CD4-positive, alpha-beta memory T cell (primary cell): ENCODE measurements around the gene HHIP. TPM values are rescaled to one million over a fixed set of nuclear protein-coding genes. Genes with fewer than 3 reads are reported as not detected.
A peak's percentile ranks its signal among the peaks of the same experiment; 100 is the strongest.

Experiments
- CTCF ChIA-PET: fragments of 350-600 bp; sonication (Branson Sonifier 250); formaldehyde crosslinking; loops from one replicate; lab custom pipeline; 2021; ENCODE audit warnings: inconsistent platforms; ENCODE audit not compliant: partially characterized antibody; lab: Charles Lee
- POLR2A ChIA-PET: fragments of 350-600 bp; sonication (Branson Sonifier 250); formaldehyde crosslinking; loops from one replicate; lab custom pipeline; 2021; ENCODE audit not compliant: partially characterized antibody; lab: Charles Lee
- DNase-seq, 5 donors: peaks; one replicate each; pipeline versions ENCODE4 v3.0.0 to v3.0.0-alpha.2; 2020 to 2022; ENCODE audit warnings: mixed read lengths in 1 of 5
- H3K27ac ChIP-seq: one replicate; pipeline ENCODE4 v1.7.0; 2013; ENCODE audit warnings: low read depth, low read length
- H3K27me3 ChIP-seq: 2 replicates; pipeline ENCODE4 v1.7.0; 2013; ENCODE audit warnings: mild to moderate bottlenecking, low read length, moderate library complexity; ENCODE audit not compliant: insufficient read depth
- H3K36me3 ChIP-seq: 2 replicates; pipeline ENCODE4 v1.7.0; 2013; ENCODE audit warnings: mild to moderate bottlenecking, low read length, moderate library complexity; ENCODE audit not compliant: insufficient read depth
- H3K4me1 ChIP-seq: 2 replicates; pipeline ENCODE4 v1.7.0; 2013; ENCODE audit warnings: mild to moderate bottlenecking, low read length, moderate library complexity; ENCODE audit not compliant: insufficient read depth
- H3K4me3 ChIP-seq, 2 donors: one replicate each; pipeline ENCODE4 v1.7.0; 2013; ENCODE audit warnings: low read length in 2 of 2, mild to moderate bottlenecking in 1 of 2
- H3K9me3 ChIP-seq, 2 donors: one replicate each; pipeline ENCODE4 v1.7.0; 2013; ENCODE audit warnings: low read length in 2 of 2, control low read depth in 1 of 2; ENCODE audit not compliant: control insufficient read depth in 1 of 2
- H3K27ac Mint-ChIP-seq, 7 donors: one replicate each; pipeline ENCODE4 v1.8.0; 2020 to 2021; ENCODE audit warnings: mixed read lengths in 7 of 7, mild to moderate bottlenecking in 6 of 7, inconsistent platforms in 3 of 7, moderate library complexity in 3 of 7
- H3K27me3 Mint-ChIP-seq, 2 donors: one replicate each; pipeline ENCODE4 v1.8.0; 2020 to 2021; ENCODE audit warnings: mixed read lengths in 2 of 2
- H3K36me3 Mint-ChIP-seq, 2 donors: one replicate each; pipeline ENCODE4 v1.8.0; 2020 to 2021; ENCODE audit warnings: mixed read lengths in 2 of 2, inconsistent platforms in 1 of 2, mild to moderate bottlenecking in 1 of 2
- H3K4me1 Mint-ChIP-seq, 4 donors: one replicate each; pipeline ENCODE4 v1.8.0; 2020 to 2021; ENCODE audit warnings: mixed read lengths in 4 of 4, mild to moderate bottlenecking in 1 of 4
- H3K4me3 Mint-ChIP-seq, 8 donors: one replicate each; pipeline ENCODE4 v1.8.0; 2020 to 2021; ENCODE audit warnings: mixed read lengths in 8 of 8, mild to moderate bottlenecking in 7 of 8, moderate library complexity in 6 of 8, inconsistent platforms in 3 of 8
- H3K9me3 Mint-ChIP-seq, 8 donors: one replicate each; pipeline ENCODE4 v1.8.0; 2020 to 2021; ENCODE audit warnings: mixed read lengths in 8 of 8, mild to moderate bottlenecking in 5 of 8, inconsistent platforms in 3 of 8, moderate library complexity in 1 of 8
- intact Hi-C: fragments of 100-400 bp; cut with micrococcal nuclease; formaldehyde crosslinking; loops from one replicate; pipeline ENCODE4 v1.15.1; 2023
- polyA plus RNA-seq, 2 donors: library from polyadenylated mRNA; unstranded; fragments of 300-500 nt; fragmentation: Illumina TruSeq; gene quantifications; one replicate each; pipeline ENCODE4 v1.2.3, GENCODE V29; 2021
- total RNA-seq, 2 experiments: library from RNA; stranded (reverse); gene quantifications; one replicate each; pipeline ENCODE4 v1.2.3, GENCODE V29; 2021

Gene HHIP
- total RNA-seq (not detected), polyA plus RNA-seq (not detected)

GRCh38 chr4:144645631-144646522, at the start of gene HHIP:
TSS of gene HHIP (plus strand) at chr4:144646156. CDS start at chr4:144646676, 520 bp downstream.
- intact Hi-C loops, result no loop called here
- Histone ChIP-seq H3K4me3 (no peak within 1 kb of the TSS), H3K9me3 (no peaks in the 10 kb centered on the region), H3K36me3 (no peaks in the 10 kb centered on the region), H3K27me3 (peaks cover 3% of the 10 kb centered on the region), H3K4me1 (peaks cover 7% of the 10 kb centered on the region), H3K27ac (no peak within 1 kb of the TSS)
- DNase-seq, result no peak
- H3K9me3 Mint-ChIP-seq, result peaks cover 0 to 7% (median 0%) of the 10 kb centered on the region in 8 donors
- peaks cover 32 to 35% of the 10 kb centered on the region in 2 donors for H3K27me3 Mint-ChIP-seq
- POLR2A ChIA-PET, result no interaction called here
- H3K36me3 Mint-ChIP-seq, result peaks cover 0 to 9% of the 10 kb centered on the region in 2 donors
- H3K4me1 Mint-ChIP-seq, result peaks cover 11 to 25% (median 16%) of the 10 kb centered on the region in 4 donors
- H3K27ac Mint-ChIP-seq, result no peak within 1 kb of the TSS
- peak within 1 kb of the TSS; percentile 46 to 83 (median 74) for H3K4me3 Mint-ChIP-seq
- CTCF ChIA-PET, result no interaction called here

- POLR2A ChIA-PET, result no interaction called here
Observed at GRCh38 chr4:144597171-144597570, 48.8 kb upstream of the HHIP start.

GRCh38 chr4:144599621-144600020, 46.3 kb upstream of the HHIP start:
- Histone ChIP-seq H3K27ac (no peak overlapping the region), H3K4me3 (no peak overlapping the region), H3K36me3 (no peaks in the 10 kb centered on the region), H3K27me3 (no peaks in the 10 kb centered on the region), H3K4me1 (no peaks in the 10 kb centered on the region), H3K9me3 (no peaks in the 10 kb centered on the region)
- no peak overlapping the region for H3K27ac Mint-ChIP-seq
- no peaks in the 10 kb centered on the region for H3K36me3 Mint-ChIP-seq
- H3K4me1 Mint-ChIP-seq, result no peaks in the 10 kb centered on the region
- no peaks in the 10 kb centered on the region for H3K27me3 Mint-ChIP-seq
- no peak overlapping the region for H3K4me3 Mint-ChIP-seq
- peaks cover 0 to 12% (median 1%) of the 10 kb centered on the region in 8 donors for H3K9me3 Mint-ChIP-seq
- CTCF ChIA-PET, result no interaction called here
- POLR2A ChIA-PET, result no interaction called here
- intact Hi-C loops, result no loop called here
- no peak for DNase-seq

More at GRCh38 chr4:144597171-144597570, 48.8 kb upstream of the HHIP start:
- Histone ChIP-seq H3K27ac (no peak overlapping the region), H3K36me3 (no peaks in the 10 kb centered on the region), H3K27me3 (no peaks in the 10 kb centered on the region), H3K4me3 (no peak overlapping the region), H3K4me1 (no peaks in the 10 kb centered on the region), H3K9me3 (no peaks in the 10 kb centered on the region)
- Mint-ChIP-seq H3K4me1 (no peaks in the 10 kb centered on the region), H3K27ac (no peak overlapping the region), H3K36me3 (no peaks in the 10 kb centered on the region), H3K9me3 (peaks cover 0 to 9% (median 0%) of the 10 kb centered on the region in 8 donors), H3K27me3 (no peaks in the 10 kb centered on the region), H3K4me3 (no peak overlapping the region)
- DNase-seq, result no peak
- intact Hi-C loops, result no loop called here
- CTCF ChIA-PET, result no interaction called here

- intact Hi-C loops, result no loop called here
- H3K27me3 ChIP-seq, result no peaks in the 10 kb centered on the region
- POLR2A ChIA-PET, result no interaction called here
- H3K4me1 ChIP-seq, result no peaks in the 10 kb centered on the region
- DNase-seq, result no peak
- Mint-ChIP-seq H3K4me3 (no peak overlapping the region), H3K4me1 (no peaks in the 10 kb centered on the region), H3K27me3 (no peaks in the 10 kb centered on the region), H3K36me3 (no peaks in the 10 kb centered on the region), H3K9me3 (peaks cover 0 to 8% (median under 1%) of the 10 kb centered on the region in 8 donors), H3K27ac (no peak overlapping the region)
- no peaks in the 10 kb centered on the region for H3K36me3 ChIP-seq
- no peaks in the 10 kb centered on the region for H3K9me3 ChIP-seq
- CTCF ChIA-PET, result no interaction called here
- H3K27ac ChIP-seq, result no peak overlapping the region
- H3K4me3 ChIP-seq, result no peak overlapping the region
Observed at GRCh38 chr4:144611850-144612249, 34.1 kb upstream of the HHIP start.

GRCh38 chr4:144614850-144615585, 30.9 kb upstream of the HHIP start:
- intact Hi-C loops, result no loop called here
- CTCF ChIA-PET, result no interaction called here
- Mint-ChIP-seq H3K9me3 (peaks cover 0 to 4% (median 0%) of the 10 kb centered on the region in 8 donors), H3K27me3 (no peaks in the 10 kb centered on the region), H3K27ac (no peak overlapping the region), H3K4me3 (peak overlapping the region in 1 of 8 donors; percentile 1), H3K4me1 (no peaks in the 10 kb centered on the region), H3K36me3 (no peaks in the 10 kb centered on the region)
- POLR2A ChIA-PET, result no interaction called here
- Histone ChIP-seq H3K27me3 (no peaks in the 10 kb centered on the region), H3K9me3 (no peaks in the 10 kb centered on the region), H3K4me1 (no peaks in the 10 kb centered on the region), H3K36me3 (no peaks in the 10 kb centered on the region), H3K4me3 (no peak overlapping the region), H3K27ac (no peak overlapping the region)
- no peak for DNase-seq

- H3K36me3 Mint-ChIP-seq, result no peaks in the 10 kb centered on the region
- CTCF ChIA-PET, result no interaction called here
- no peak overlapping the region for H3K4me3 Mint-ChIP-seq
- H3K9me3 ChIP-seq, result no peaks in the 10 kb centered on the region
- no peak overlapping the region for H3K4me3 ChIP-seq
- no peaks in the 10 kb centered on the region for H3K27me3 Mint-ChIP-seq
- H3K27ac Mint-ChIP-seq, result no peak overlapping the region
- H3K27me3 ChIP-seq, result no peaks in the 10 kb centered on the region
- intact Hi-C loops, result no loop called here
- H3K9me3 Mint-ChIP-seq, result no peaks in the 10 kb centered on the region
- H3K4me1 ChIP-seq, result no peaks in the 10 kb centered on the region
- no peak for DNase-seq
- H3K27ac ChIP-seq, result no peak overlapping the region
- no peaks in the 10 kb centered on the region for H3K36me3 ChIP-seq
- no peaks in the 10 kb centered on the region for H3K4me1 Mint-ChIP-seq
- POLR2A ChIA-PET, result no interaction called here
Observed at GRCh38 chr4:144621681-144622080, 24.3 kb upstream of the HHIP start.

- Histone ChIP-seq H3K36me3 (no peaks in the 10 kb centered on the region), H3K4me1 (no peaks in the 10 kb centered on the region), H3K9me3 (no peaks in the 10 kb centered on the region), H3K4me3 (no peak overlapping the region), H3K27ac (no peak overlapping the region), H3K27me3 (no peaks in the 10 kb centered on the region)
- H3K36me3 Mint-ChIP-seq, result no peaks in the 10 kb centered on the region
- ChIA-PET CTCF (no interaction called here), POLR2A (no interaction called here)
- no peak overlapping the region for H3K27ac Mint-ChIP-seq
- H3K27me3 Mint-ChIP-seq, result no peaks in the 10 kb centered on the region
- no peak overlapping the region for H3K4me3 Mint-ChIP-seq
- H3K9me3 Mint-ChIP-seq, result no peaks in the 10 kb centered on the region
- no peak for DNase-seq
- intact Hi-C loops, result no loop called here
- no peaks in the 10 kb centered on the region for H3K4me1 Mint-ChIP-seq
Observed at GRCh38 chr4:144627663-144628076, 18.3 kb upstream of the HHIP start.
